ENCODE data around the gene POM121L2. TPM values are rescaled to one million over a fixed set of nuclear protein-coding genes. Genes with fewer than 3 reads are reported as not detected.
A peak's percentile ranks its signal among the peaks of the same experiment; 100 is the strongest.
"Not testable (repeated sequence)": the region's sequence is repeated elsewhere in the genome, so short reads cannot be mapped to it uniquely, and the experiment has no call there.

The POM121L2 gene
- total RNA-seq, 1 donor from 2014 or later = not detected

DNA sequence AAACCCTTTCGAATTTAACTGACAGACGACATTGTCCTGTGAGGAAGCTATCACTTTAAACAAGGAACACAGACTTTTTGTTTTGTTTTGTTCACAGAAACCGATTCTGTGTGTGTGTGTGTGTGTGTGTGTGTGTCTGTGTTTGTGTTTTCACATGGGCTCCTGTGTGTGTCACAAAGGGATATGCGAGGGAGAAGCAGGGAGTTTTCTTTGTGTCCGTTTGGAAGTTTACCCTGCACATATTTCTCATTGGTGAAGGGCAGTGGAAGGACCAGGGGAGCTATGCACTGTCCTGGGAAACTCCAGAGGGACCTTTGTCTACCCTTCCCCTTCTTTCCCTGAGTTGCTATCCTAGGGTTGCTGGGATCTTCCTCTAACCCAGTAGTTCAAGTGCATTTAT is 17.7 kb downstream of the POM121L2 start:
- no peak for DNase-seq (ENCODE audit: low read depth in 2 of 2)

DNA sequence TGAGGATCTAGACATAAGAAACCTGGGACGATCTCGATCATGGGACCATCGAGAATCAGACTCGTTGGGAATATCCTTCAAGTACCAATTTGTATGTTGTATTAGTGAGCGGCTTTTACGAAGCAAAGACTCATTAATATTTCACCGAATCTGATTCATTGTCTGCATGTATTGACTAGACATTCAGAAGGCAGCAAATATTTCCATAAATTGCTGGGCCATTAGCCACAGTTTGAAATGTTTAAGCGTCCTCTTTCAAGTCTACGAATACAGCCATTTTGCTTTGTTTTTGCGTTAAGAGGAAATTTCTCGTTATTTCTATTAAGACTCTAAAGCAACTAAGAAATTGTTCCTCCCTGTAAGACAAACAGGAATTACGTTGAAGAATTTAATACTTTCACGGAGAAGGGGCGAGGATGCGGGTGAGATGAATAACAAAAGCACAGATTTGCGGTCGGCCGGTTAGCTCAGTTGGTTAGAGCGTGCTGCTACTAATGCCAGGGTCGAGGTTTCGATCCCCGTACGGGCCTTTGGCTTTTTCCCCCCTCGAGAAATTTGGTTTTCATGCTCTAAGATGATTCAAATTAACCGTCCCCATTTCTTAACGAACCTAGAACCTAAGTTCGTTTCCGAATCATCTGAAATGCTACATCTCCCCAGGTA is 18.5 kb downstream of the POM121L2 start:
- DNase-seq (ENCODE audit: low read depth in 2 of 2) = peak in 1 of 2 donors; percentile 26

GRCh38 chr6:27290850-27291208 is 21.2 kb downstream of the POM121L2 start:
- no peak for DNase-seq (ENCODE audit: low read depth in 2 of 2)

DNA sequence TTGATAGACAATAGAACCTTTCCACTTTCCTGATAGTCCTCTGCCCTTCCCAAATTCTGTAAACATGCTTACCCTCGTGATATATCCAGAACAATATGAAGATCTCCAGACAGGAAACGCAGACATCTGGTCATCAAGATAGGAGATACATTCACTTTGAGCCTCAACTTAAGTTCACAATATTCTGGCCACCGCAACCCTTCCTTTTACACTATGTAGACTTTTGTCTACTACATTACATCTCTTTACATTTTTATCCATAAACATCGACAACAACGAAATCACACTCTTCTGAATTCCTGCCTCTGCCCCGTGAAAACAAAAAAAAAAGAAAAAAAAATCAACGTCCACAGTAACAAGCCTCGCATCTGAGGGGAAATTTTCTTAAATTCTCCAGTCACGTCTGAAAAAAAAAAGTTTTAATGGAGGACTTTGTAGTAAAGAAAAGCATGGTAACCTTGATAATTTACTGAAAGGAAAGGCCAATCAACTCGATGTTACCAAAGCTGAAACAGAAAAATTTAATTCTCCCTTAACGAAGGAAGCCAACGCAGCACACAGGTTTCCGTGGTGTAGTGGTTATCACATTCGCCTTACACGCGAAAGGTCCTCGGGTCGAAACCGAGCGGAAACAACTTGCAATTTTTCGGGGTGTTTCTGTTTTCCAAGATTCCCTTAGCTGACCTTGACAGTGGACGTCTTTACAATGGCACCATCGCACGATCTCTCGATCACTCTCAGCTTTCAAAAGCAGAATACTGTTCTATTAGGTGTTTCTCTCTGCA is 21.8 kb downstream of the POM121L2 start:
- DNase-seq (ENCODE audit: low read depth in 2 of 2) = peak in 1 of 2 donors; percentile 17

DNA sequence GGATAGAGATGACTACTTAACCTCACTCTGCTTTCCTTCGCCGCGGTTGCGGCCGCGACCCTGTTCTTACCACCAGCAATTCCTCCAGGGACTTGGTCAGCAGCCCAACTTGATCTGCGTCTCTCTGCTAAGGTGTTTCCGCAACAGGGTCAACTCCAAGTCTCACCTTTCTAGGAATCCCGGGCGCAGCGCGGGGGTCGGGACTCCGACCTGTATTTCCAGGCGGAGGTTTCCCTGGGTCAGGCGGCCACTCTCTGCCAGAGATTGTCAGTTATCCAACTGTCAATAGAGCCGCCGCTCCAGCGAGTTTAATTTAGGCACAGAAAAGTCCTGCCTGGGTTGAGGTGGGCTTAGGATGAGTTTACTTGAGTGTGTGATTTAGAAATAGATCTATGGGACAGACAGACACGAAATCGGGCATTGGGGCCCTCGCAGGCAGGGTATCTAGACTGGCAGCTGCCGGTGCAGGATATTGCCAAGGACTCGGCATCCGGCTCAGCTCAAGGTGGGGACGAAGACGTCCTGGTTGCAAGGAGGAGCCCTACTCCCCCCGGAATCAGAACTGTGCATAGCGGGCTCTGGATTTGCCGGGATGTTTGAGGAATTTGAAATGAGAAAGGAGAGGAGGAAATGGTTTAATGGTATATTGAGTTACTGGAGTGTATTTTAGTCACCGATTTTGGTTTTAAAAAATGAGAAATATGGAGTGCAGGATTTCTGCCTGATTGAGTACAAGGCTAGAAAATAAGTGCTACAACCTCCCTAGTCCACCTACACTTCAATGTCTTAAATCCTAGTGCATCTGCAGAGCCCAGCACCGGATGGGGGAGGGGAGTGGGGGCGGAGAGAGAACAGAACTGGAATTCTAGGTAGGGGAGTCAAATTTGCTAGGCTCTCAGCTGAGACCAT is 23.7 kb downstream of the POM121L2 start:
- no peak for DNase-seq (ENCODE audit: low read depth in 2 of 2)

DNA sequence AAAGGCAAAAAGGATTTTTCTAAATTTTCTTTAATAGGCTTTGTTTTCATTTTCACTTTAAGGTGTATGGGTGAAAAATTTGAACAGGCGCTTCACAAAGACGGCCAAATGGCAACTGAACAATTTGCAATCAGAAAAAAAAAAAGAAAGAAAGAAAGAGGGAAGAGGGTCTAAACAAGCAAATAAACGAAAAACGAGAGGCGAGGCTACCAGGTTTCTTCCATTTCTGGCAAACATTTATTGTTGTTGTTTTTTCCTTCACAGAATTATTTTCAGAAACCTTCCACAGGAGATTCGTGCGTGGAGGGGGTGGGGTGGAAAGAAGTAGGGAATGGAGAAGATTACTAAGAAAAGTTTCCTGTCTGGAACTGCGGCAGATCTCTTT is 24.3 kb downstream of the POM121L2 start:
- DNase-seq (ENCODE audit: low read depth in 2 of 2) = no peak

GRCh38 chr6:27286141-27286540 is 25.9 kb downstream of the POM121L2 start:
- no peak for DNase-seq (ENCODE audit: low read depth in 2 of 2)

DNA sequence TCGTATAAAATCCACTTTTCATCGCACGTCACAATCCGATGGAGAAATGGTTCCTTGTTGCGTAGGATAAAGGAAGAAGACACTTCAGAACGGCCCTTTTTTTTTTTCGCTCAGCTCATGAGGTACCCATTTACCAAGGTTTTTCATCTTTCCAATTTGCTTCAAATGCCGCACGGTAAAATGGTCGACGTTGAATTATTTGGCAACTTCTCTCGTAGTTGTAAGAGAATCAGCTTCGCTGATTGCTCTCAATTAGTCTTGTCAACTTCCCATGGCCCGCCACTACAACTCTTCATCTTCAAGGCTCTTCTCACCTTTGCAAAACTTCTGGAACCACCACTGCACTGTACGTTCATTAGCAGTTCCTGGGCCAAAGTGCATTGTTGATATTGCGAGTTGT is 28.8 kb downstream of the POM121L2 start:
- no peak for DNase-seq (ENCODE audit: low read depth in 2 of 2)

GRCh38 chr6:27281569-27281968 is 30.5 kb downstream of the POM121L2 start:
- DNase-seq (ENCODE audit: low read depth in 2 of 2) = no peak

DNA sequence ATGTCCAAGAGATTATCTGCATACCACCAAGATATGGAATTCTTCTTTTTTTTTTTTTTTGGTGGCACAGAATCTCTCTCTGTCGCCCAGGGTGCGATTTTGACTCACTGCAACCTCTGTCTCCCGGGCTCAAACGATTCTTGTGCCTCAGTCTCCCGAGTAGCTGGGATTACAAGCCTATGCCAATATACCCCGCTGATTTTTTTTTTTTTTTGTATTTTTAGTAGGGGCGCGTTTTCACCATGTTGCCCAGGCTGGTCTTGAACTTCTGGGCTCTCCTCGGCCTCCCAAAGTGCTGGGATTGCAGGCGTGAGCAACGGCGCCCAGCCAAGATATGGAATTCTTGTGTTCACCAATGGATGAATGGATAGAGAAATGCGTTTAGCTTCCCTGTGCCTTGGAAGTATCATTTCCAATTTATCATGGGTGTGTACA is 31.0 kb downstream of the POM121L2 start:
- no peak for DNase-seq (ENCODE audit: low read depth in 2 of 2)

DNA sequence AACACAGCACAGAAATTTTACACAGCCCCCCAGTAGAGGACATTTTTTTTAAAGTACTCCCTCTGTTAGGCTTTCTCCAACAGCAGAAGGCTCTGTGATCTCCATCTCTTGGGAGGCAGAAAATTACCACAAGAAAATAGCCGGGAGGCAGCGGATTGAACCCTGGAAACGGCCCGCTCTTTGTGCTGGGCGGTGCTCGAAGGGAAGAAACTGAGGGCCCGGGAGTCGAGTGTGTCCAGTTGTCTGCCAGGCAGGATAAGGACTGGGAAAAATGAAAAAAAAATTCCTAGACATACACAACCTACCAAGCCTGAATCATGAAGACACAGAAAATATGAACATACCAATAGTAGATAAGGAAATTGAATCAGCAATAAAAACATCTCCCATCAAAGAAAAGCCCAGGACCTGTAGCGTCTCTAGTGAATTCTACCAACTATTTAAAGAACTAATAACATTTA is 31.5 kb downstream of the POM121L2 start:
- DNase-seq (ENCODE audit: low read depth in 2 of 2) = no peak

- peak; percentile 6 to 34 for DNase-seq (ENCODE audit: low read depth in 2 of 2)
Observed at GRCh38 chr6:27280064-27280539, 32.0 kb downstream of the POM121L2 start.

- DNase-seq (ENCODE audit: low read depth in 2 of 2) = no peak
Observed at GRCh38 chr6:27279513-27280063, 32.5 kb downstream of the POM121L2 start.

DNA sequence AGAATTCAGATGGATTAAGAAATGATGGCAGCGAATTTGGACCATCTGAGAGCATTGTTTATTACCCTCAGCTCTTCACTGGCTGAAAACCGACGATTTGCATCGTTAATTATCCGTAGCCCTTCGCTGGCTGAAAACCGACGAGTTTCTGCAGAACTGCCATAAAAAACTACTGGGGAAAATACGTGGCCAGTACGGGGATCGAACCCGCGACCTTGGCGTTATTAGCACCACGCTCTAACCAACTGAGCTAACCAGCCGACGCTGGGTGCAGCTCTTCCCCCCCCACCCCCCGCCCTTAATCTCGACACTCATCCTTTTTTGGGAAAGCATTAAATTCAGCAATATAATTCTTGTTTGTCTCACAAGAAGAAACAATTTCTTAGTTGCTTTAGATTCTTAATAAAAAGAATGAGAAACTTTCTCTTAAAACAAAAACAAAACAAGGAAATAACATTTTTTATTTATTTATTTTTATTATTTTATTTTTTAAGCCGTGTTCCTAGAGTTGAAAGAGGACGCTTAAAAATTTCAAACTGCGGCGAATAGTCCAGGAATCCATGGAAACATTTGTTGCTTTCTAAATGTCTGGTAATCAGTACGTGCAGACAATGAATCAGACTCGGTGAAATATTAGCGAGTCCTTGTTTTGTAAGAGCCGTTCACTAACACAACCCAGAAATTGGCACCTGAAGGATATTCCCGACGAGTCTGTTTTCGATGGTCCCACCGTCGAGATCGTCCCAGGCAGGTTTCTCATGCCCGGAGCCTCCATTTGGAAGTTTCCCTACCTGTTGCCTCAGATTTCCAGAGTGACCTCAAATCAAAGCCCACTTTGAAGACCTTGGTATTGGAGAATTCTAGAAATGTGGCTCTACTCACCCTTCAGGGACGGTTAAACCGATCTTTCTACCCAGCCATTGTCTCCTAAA is 36.8 kb downstream of the POM121L2 start:
- DNase-seq (ENCODE audit: low read depth in 2 of 2) = no peak

- DNase-seq (ENCODE audit: low read depth in 2 of 2) = no peak
Observed at GRCh38 chr6:27273783-27274182, 38.3 kb downstream of the POM121L2 start.

- DNase-seq (ENCODE audit: low read depth in 2 of 2) = no peak
Observed at GRCh38 chr6:27268803-27269202, 43.3 kb downstream of the POM121L2 start.

GRCh38 chr6:27267857-27268434 is 44.1 kb downstream of the POM121L2 start:
- no peak for DNase-seq (ENCODE audit: low read depth in 2 of 2)

DNA sequence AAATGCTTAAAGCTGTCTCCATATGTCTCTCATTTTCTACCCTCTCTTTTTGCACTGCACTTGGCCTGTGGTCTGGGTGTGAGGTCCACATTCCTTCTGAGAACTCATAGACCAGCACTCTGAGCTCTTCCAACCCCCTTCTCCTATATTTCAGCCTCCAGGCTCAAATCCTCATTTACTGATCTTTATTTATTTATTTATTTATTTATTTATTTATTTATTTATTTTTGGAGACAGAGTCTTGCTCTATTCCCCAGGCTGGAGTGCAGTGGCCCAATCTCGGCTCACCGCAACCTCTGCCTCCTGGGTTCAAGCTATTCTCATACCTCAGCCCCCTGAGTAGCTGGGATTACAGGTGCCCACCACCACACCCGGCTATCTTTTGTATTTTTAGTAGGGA is 45.1 kb downstream of the POM121L2 start:
- DNase-seq (ENCODE audit: low read depth in 2 of 2) = not testable (repeated sequence)

DNA sequence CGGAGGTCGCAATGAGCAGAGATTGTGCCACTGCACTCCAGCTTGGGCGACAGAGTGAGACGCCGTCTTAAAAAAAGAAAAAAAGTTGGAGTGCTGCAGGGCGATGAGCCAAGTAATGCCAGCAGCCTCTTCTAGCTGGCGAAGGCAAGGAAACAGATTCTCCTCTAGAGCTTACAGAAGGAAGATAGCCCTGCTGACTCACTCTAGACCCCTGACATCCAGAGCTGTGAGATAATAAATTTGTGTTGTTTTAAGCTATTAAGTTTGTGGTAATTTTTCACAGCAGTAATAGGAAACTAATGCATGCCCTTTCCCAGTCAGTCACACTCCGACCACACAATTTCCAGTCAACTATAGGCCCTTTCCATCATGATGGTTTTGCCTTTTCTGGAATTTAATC is 48.2 kb downstream of the POM121L2 start:
- DNase-seq (ENCODE audit: low read depth in 2 of 2) = no peak

DNA sequence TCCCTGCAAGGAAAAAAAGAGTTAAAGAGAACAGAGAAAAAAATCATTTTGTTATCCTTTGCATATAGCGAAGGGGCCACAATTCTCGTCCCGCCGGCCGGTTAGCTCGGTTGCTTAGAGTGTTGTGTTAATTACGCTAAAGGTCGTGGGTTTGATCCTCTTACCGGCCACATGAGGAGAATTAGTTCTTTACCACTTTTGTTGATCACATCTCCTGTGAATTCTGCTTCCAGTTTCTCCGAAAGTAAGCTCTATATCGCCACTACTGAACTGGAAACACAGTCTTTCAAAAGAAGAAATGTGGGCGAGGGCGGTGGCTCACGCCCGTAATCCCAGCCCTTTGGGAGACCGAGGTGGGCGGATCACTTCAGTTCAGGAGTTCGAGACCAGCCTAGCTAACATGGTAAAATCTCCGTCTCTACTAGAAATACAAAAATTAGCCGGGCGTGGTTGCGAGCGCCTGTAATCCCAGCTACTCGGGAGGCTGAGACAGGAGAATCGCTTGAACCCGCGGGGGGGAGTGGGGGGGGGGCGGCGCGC is 51.2 kb downstream of the POM121L2 start:
- no peak for DNase-seq (ENCODE audit: low read depth in 2 of 2)
